Measurements from ENCODE around the gene CAMK2B.
"Not testable (repeated sequence)": the region's sequence is repeated elsewhere in the genome, so short reads cannot be mapped to it uniquely, and the experiment has no call there.

The CAMK2B gene

DNA sequence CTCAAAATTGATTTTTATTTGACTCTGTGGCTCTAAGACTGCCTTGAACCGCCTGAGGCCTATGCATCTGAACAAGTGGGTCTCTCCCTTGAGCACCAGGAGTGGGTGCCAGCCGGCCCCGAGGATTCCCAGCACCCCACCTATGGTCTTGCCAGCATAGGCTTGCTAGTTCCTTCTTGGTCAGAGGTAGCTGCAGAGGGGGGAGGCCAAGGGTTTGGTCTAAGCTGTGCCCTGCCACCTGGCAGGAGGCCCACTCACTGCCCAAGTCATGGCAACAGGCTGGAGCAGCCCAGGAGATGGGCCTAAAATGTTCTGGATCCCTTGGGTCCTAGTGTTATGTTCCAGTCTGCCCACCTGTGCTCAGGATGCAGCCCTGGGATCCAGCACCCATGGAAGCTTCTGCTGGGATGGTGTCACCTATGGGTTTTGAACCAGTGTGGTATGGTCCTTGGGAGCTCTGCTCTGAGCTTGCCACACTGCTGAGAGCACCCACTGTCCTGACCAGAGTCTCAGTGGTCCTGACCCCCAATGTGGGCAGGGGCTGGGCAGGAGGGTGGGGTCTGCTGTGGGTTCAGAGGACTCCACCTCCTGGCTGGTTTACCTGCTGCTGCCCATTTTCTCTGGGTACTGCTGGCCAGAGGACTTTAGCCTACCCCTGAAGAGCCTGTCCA lies 112.1 kb downstream of the CAMK2B start:
- FAIRE-seq = no peak

- no peak for FAIRE-seq
Measured at GRCh38 chr7:44212581-44213184, 112.7 kb downstream of the CAMK2B start.

DNA sequence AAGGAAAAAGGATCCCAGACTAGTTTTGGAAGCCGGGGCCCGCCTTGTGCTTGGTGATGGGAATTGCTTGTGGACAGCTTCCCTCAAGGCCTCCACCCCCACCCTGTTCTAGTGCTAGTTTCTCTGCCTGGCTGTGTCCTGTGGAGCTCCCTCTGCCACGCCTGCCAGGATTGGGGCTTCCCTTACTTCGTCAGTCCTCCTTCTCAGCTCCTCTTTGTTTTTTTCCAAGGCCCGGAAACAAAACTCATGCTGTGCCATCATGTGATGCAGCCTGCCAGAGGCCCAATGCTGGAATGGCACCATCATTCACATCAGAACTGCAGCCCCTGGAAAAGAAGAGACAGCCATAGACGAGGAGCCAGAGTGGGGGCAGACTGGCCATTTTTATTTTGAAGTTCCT lies 113.4 kb downstream of the CAMK2B start:
- no peak for FAIRE-seq

GRCh38 chr7:44211126-44211675 lies 114.2 kb downstream of the CAMK2B start:
- FAIRE-seq = no peak

- FAIRE-seq = no peak
Measured at GRCh38 chr7:44210107-44210506, 115.3 kb downstream of the CAMK2B start.

- FAIRE-seq = no peak
Measured at GRCh38 chr7:44208085-44208484, 117.3 kb downstream of the CAMK2B start.

- no peak for FAIRE-seq
Measured at GRCh38 chr7:44206008-44206407, 119.4 kb downstream of the CAMK2B start.

DNA sequence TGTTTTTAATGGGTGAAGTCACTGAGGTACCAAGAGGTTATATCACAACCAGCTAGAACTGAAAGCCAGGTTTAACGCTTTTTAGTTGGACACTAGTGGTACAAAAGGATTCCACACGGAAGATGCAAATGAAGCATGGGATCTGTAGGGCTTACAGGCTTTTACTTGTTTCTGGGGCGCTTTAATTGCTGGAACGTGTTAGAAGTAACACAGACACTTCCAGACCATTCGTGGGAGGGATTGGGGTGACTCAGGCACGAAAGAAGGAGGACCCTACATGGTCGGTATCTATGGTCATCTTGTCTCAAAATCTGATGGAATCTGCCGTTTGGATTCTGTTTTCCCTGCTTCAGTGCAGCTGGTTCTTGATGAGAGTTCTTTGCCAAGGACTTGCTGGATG lies 123.6 kb downstream of the CAMK2B start:
- FAIRE-seq = no peak

GRCh38 chr7:44200699-44201461 lies 124.5 kb downstream of the CAMK2B start, which contains the start of gene YKT6:
TSS of gene YKT6 (plus strand) at chr7:44200978. CDS start at chr7:44201136, 158 bp downstream.
- FAIRE-seq = peak; percentile 94

GRCh38 chr7:44200163-44200562 lies 125.2 kb downstream of the CAMK2B start:
- not testable (repeated sequence) for FAIRE-seq

- FAIRE-seq = no peak
Measured at GRCh38 chr7:44197474-44197873, 127.9 kb downstream of the CAMK2B start.

DNA sequence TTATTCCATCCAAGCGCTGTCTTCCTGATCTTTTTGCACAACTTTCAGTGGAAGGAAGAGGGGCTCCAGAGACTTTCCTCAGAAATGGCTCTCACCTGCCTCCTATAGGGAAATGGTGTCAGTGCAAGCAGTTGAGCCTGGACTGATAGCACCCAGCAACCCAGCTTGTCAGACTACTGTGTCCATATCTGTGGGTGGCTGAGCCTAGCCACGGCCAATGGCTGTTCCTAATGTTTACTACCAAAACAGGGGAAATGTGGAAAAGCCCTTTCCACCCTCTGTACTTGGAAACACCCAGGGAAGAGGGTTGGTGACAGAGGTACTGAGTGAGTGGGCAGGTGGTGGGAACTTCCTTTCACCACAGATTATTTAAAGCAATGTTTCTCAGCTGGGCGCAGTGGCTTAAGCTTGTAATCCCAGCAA lies 128.9 kb downstream of the CAMK2B start:
- peak; percentile 73 for FAIRE-seq

GRCh38 chr7:44195889-44196288 lies 129.5 kb downstream of the CAMK2B start:
- FAIRE-seq = peak; percentile 87

DNA sequence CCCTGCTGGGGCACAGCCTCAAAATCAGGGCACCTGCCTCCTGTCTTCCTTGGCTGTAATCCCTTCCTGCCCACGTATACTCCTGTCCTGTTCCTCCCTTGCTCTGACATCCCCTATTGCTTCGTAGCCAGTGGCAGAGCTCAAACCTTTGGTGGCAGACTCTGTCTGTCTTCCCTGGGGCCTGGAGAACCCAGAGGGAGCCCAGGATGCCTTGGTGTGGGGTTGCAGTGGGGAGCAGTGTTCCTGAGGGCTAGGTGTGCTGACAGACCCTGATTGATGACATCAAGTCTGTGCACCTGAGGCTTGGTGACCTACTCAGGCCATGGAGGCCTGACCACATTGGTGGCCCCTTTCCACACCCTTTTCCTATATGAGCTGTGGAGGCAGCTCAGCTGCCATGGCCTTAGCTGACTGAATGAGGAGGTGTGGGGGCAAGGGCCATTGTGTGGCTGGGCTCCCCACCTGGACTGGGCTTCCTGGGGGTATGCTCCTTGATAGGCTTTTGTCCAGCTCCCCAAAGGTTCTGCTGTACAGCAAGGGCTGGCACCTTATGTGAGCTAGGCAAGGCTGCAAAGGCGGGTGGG lies 130.7 kb downstream of the CAMK2B start:
- no peak for FAIRE-seq

- no peak for FAIRE-seq
Measured at GRCh38 chr7:44194069-44194468, 131.3 kb downstream of the CAMK2B start.

DNA sequence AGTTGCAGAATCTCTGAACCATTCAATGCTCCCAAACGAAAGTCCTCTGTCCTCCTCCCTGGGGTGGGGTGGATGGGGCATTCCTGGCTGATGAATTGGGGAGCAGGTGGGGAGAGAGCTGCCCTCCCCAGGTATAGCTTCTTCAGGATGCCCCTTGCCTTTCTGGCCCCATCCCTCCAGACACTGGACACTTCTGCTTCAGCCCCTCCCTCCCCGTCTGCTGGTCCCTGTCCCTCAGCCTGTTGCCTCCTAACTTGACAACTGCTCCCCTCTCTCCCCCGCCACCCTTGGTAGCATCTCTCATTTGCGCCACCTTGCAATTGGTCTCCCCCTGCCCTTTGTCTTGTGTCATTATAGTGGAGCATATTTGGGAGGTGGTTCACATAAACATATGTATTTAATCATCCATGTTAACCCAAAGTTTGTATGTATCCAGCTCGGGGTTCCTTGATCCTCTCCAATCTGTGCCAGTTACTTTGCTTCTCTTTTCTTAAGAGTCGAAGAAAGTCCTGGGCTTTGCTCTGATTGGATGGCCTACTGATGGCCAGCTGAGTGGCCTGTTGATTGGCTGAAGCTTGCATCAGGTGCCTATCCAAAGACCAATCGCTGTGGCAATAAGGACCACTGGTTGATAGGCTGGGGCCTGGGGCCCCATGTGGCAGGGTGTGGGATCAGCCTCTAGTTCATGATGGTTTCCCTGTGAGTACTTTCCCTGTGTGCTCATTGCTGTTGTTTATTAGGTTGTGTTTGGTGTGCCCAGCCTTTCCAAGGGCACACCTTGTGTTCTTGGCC lies 132.2 kb downstream of the CAMK2B start:
- no peak for FAIRE-seq

DNA sequence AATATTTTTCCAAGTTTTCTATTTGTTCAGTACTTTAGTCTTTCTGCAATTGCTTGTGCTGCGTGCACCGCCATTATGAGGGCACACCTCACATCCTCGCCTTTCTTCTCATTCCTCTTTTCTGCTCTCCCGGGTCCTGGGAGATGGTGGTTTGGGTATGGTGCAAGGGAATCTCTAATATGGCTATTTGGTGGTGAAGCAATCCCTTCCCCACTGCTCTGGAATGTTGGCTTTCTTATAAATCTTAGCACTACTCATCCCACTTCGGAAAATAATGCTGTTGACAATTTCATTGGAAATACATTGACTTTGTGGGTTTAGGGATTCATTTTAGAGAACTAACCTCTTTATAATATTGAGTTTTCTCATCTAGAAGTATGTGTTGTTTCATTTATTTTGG lies 134.2 kb downstream of the CAMK2B start:
- FAIRE-seq = peak; percentile 74

DNA sequence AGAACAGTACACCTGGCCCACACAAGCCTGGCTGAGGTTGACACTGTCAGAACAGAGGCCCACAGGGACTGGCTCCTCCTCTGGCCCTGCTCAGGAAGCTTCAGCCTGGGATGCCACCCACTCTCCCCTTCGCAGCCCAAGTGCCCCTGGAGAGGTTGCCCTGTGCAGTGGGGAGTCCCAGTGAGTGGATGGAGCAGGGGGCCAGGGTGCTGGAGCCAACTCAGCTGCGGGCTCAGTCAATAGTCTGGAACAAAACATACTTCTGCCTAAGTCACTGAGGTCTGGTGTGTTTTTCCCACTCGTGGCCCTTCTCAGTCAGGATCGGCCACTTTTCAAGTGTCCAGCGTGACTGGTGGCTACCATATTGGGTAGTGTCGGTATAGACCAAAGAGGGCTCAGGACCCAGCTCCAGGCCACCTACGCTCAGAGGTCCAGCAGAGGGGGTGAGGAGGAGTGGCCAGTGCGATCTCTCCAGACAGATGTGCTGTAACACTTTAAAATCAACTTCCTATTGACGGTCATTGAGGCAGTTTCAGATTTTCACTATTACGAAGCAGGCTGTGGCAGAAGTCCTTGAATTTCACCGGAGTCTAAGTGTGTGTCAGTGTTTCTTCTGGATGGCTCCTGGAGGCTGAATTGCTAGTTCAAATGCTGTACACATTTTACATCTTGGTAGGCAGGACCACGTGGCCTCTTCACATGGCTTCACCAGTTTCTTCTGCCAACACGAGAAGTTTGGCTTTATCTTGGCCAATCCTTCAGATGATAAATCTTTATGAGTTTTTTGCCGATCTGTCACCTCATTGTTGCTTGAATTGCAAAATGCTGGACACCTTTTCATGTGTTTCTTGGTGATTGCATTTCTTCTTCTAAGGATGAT lies 135.2 kb downstream of the CAMK2B start:
- no peak for FAIRE-seq

- peak; percentile 95 for FAIRE-seq
Measured at GRCh38 chr7:44189286-44189992, 136.0 kb downstream of the CAMK2B start, which contains the start of gene GCK. TSS of gene GCK (minus strand) at chr7:44189439. CDS start at chr7:44188953, 486 bp downstream.

- no peak for FAIRE-seq
Measured at GRCh38 chr7:44188480-44189225, 136.7 kb downstream of the CAMK2B start.
